NCI-H748 (cell line): ENCODE results near the gene AGPAT1.

Experiments
- DNase-seq: peaks from one replicate; lab custom pipeline; 2025; ENCODE audit not compliant: unreplicated experiment; lab: John Stamatoyannopoulos, UW

AGPAT1 gene

DNA sequence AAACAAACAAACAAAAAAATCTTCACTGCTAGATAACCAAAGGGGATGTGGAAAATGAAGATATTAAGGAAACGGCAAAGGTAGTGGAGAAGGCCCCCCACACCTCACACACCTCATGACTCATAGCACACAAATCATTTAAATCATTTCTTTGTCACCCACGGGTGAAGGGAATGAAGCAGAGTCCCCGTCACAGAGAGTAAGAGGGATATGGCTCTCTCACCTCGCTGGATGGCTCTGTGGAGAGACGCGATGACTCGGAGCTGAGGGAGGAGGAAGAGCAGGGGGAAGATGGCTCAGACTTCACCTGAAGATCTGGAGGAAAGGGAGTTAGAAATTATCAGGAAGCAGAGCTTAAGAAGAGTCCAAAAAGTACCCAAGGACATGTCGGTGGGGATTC is 49.0 kb downstream of the AGPAT1 start:
- DNase-seq = no peak

GRCh38 chr6:32123681-32124080 is 52.2 kb downstream of the AGPAT1 start:
- no peak for DNase-seq

GRCh38 chr6:32120573-32121059 is 55.3 kb downstream of the AGPAT1 start:
- DNase-seq = no peak

- DNase-seq = peak; percentile 79
Measured at GRCh38 chr6:32118782-32119628, 56.9 kb downstream of the AGPAT1 start.
